SK-MEL-5 (cell line): ENCODE data around the gene PTPN14. TPM values are rescaled to one million over a fixed set of nuclear protein-coding genes. Genes with fewer than 3 reads are reported as not detected.
"Not testable (repeated sequence)": the region's sequence is repeated elsewhere in the genome, so short reads cannot be mapped to it uniquely, and the experiment has no call there.

Source experiments
- DNase-seq: peaks from one replicate; pipeline ENCODE4 v3.0.0-alpha.2; 2016; ENCODE audit warnings: low read depth, low spot score
- in situ Hi-C: cut with HindIII; loops from 2 replicates; pipeline ENCODE4 v1.10.0; 2016; ENCODE audit warnings: low sequenced_read_pairs, high pct_unique_total_duplicates, low pct_unique_long_range_greater_than_20kb
- polyA plus RNA-seq, 2 experiments: library from polyadenylated mRNA; depleted of rRNA; stranded (reverse); fragments of >200 nt; gene quantifications; 2 replicates each; pipeline ENCODE4 v1.2.3, GENCODE V29; 2015
- total RNA-seq: library from RNA; depleted of rRNA; stranded (reverse); fragments of >200 nt; shearing (Covaris generic); gene quantifications from 2 replicates; pipeline ENCODE4 v1.2.3, GENCODE V29; 2014; rRNA removed

Gene PTPN14
- 5.4 and 6.3 TPM in 2 replicates for total RNA-seq
- 8.9 and 11.1 TPM in 2 replicates for polyA plus RNA-seq (2015; cell fraction: cytosol; rRNA removed)
- polyA plus RNA-seq (2015; cell fraction: nucleus; rRNA removed), result 4.3 and 6.2 TPM in 2 replicates

DNA sequence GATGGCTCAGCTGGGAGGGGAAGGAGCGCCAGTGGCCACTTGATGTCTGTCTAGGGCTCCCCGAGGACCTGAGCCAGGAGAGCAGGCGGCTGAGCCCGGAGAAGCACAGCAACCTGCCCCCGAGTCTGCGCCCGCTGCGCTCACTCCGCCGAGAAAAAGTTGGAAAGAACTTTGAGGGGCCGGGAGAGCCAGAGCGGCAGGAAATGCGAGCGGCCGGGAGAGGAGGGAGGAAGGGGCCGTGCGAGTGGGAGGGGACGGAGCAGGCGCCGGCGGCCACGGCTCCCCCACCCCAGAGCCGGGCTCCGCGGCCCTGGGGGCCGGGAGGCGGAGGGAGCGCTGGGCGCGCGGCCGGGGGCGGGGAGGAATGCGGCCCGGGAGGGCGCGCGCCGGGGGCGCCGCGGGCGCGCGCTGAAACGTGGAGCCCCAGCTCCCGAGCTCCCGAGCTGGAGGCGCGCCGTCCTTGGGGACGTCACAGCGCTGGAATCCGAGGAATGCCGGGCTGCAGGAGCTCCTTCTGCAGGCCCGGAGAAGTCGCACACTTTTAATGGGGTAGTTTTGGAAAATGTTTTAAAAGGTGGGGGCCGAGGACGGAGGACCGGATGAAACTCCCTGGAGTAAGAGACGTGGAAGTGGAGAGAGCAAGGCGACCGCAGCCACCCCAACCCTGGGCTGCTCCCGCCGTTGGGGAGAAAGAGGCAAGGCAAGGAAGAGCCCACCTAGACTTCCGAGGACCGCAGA is at the start of gene PTPN14:
Gene PTPN14 (minus strand): TSS at position 167 of the 738 bp plus-strand sequence. CDS start 86,799 bp downstream, outside the sequence.
- in situ Hi-C loops, result no loop called here

DNA sequence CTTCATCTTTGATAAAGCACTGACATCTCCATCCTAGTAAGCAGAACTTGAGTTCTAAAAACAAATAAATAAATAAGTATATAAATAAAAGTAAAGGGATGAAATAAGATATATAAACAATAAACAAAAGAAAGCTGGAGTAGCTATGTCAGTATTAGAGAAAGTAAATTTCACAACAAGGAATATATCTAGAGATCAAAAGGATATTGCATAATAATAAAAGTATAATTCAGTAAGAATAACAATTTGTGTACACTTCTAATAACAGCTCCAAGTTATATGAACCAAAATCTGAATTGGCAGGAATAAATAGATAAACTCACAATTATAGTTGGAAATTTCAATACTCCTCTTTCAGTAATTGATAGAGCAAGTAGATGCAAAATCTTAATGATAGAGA is 41.8 kb upstream of the PTPN14 start:
- DNase-seq, result no peak
- in situ Hi-C loops, result loop anchor here (25.0 kb wide), 1 partner anchor 256 kb away; no protein-coding TSS in a partner anchor

More for the DNA sequence above, at the start of gene PTPN14:
- DNase-seq, result peak; percentile 89

DNA sequence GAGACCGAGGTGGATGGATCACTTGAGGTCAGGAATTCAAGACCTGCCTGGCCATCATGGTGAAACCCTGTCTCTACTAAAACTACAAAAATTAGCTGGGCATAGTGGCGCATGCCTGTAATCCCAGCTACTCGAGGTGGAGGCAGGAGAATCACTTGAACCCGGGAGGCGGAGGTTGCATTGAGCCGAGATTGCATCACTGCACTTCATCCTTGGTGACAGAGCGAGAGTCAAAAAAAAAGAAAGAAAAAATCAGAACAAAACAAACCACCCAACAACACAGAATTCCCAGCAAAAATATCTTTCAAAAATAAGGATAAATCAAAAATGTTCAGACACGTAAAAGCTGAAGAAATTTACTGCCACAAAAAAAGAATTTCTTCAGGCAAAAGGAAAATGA is 40.5 kb upstream of the PTPN14 start:
- in situ Hi-C loops, result loop anchor here (25.0 kb wide), 1 partner anchor 255 kb away; no protein-coding TSS in a partner anchor
- not testable (repeated sequence) for DNase-seq

DNA sequence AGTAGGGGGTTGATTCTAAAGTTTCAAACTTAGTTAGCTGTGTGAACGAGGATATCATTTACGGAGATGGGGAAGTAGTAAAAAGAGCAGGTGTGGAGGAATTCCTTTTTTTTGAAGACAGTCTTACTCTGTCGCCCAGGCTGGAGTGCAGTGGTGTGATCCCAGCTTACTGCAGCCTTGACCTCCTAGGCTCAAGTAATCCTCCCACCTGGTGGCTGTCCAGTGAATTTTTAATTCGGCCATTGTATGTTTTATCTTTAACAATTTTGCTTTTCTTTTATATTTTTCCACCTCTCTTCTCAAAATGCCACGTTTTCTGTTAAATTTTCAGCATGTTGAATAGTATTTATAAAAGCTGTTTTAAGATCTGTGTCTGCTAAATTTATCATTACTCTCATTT is 39.3 kb upstream of the PTPN14 start:
- in situ Hi-C loops, result loop anchor here (25.0 kb wide), 1 partner anchor 253 kb away; no protein-coding TSS in a partner anchor
- no peak for DNase-seq

DNA sequence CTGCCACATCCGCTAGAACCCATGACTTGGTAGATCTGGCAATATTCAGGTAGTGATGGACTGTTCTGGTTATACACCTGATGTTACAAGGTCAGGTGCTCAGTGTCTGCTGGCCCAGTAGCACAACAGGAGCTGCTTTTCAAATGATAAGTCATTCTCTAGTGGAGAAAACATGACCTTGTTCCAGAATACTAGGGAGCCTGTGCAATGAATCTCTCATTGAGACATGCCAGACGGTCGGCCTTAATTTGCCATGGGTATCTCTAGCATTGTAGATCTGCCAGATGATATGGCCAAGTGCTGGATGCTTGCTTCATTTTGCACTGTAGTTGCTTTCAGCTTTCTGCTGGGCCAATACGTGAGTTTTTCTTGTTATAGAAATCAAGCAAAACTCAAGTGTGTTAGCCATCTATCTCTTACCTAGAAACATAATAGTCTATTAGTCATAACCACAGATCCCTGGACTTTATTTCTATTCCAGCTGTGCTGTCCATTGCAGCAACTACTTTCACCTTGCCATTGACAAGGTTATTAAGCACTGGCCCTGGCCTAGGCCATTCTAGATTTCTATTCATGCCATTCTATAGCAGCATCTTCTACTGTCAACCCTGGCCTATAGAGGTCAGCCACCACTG is 37.7 kb upstream of the PTPN14 start:
- DNase-seq, result no peak
- in situ Hi-C loops, result loop anchor here (25.0 kb wide), 1 partner anchor 252 kb away; no protein-coding TSS in a partner anchor

DNA sequence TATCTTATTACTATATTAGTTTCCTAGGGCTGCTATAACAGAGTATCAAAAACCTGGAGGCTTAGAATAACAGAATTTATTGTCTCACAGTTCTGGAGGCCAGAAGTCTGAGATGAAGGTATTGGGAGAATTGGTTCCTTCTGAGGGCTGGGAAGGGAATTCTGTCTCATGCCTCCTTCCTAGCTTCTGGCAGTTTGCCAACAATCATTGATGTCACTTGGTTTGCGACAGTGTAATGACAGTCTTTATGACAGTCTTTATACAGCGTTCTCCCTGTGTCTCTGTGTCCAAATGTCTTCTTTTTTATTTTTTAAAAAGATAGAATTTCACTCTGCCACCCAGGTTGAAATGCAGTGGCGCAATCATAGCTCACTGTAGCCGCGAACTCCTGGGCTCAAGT is 35.8 kb upstream of the PTPN14 start:
- DNase-seq, result no peak
- in situ Hi-C loops, result loop anchor here (25.0 kb wide), 1 partner anchor 250 kb away; no protein-coding TSS in a partner anchor

DNA sequence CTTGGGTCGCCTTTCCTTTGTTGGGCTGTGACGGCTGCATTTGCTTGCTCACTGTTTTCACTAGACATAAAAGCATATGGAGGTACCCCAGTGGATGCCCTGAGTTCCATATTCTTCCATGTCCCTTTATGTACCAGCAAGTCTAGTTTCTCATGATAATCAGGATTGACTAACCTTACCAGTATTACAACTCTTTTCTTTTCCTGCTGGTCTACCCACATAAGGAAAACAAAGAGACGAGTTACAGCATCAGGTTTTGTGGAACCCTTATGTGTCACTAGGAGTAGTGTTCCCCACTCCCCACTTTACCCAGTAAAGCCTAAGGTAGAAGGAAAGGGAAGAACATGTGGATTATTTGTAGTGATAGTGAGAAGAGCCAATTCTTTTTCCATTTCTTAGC is 35.2 kb upstream of the PTPN14 start:
- in situ Hi-C loops, result loop anchor here (25.0 kb wide), 1 partner anchor 249 kb away; no protein-coding TSS in a partner anchor
- no peak for DNase-seq

DNA sequence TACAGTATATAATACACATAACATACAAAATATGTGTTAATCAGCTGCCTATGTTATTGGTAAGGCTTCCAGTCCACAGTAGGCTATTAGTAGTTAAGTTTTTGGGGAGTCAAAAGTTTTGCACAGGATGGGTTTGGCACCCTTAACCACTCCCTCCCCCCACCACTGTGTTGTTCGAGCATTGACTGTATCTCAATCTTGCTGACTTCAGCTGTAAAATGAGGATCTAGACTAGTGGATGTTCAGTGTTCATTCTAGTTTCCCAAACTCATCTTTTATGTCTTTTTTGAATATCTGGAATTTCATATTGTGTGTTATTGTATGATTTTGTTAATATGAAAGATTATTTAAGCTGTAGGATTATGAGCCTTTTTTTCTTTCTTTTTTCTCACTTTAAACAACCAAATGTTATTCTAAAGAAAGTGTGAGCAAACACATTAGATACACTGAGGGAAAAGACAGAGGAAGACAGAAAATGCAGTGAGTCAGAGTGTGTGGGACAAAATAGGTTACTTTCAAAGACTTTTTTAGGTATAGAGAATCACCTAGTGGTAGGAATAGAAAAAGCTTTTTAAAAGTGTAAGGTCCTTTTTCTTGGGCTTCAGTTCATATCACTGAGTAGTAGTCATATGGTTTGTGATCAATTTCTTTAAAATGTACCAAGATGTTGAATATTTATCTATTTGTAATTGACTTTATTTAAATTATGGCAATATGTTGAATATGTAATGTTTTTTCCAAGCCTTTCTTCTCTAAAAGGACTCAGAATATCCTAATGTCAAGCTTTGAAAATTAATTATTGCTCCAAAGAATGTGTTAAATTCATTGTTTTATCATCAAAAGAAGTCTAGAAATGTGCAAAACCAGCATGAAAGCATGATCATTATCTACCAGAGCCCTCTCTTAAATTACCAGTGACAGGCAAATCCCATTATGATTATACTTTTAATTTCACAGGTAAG is 33.7 kb upstream of the PTPN14 start:
- DNase-seq, result peak; percentile 70
- in situ Hi-C loops, result loop anchor here (25.0 kb wide), 1 partner anchor 248 kb away; no protein-coding TSS in a partner anchor

DNA sequence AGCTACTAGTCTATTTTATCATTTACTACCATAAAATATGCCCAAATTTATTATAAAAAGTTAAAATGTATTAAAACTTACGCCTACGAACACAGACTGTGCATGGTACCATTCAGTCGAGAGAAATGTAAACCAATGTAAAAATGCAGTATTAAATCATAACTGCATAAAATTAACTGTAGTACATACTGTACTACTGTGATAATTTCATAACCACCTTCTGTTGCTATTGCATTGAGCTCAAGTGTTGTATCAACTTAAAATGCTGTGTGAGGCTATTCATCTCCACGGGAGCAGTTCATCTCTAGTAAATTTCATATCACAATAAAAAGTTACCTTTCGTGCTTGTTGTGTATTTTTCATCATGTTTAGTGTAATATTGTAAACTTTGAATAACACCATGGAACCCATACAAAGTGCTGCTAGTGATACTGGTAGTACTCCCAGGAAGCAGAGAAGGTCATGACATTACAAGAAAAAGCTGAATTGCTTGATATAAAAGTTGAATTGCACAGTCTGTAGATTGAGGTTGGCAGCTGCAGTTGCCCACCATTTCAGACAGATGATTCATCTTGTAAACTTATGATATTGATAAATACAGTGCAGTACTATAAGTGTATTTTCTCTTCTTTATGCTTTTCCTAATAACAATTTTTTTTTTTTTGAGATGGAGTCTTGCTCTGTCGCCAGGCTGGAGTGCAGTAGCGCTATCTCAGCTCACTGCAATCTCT is 32.6 kb upstream of the PTPN14 start:
- DNase-seq, result no peak
- in situ Hi-C loops, result loop anchor here (25.0 kb wide), 1 partner anchor 247 kb away; no protein-coding TSS in a partner anchor

DNA sequence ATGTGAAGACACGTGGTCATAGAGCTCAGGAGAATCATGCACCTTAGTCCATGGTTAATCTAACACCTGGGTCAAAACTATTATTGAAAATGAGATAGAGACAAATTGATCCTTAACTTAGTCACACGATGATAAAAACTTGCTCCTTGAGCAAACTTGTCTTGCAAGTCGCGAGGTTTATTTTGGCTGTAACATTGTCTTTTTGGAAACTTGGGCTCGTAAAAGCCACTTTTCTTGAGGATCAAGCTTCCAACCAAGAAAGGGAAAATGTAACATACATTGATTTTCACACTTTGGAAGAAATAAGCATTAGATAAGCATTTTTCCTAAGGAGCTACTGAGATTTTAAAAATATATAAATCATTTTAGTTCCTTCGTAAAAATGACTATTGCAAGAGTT is 31.7 kb upstream of the PTPN14 start:
- in situ Hi-C loops, result loop anchor here (25.0 kb wide), 1 partner anchor 246 kb away; no protein-coding TSS in a partner anchor
- no peak for DNase-seq

DNA sequence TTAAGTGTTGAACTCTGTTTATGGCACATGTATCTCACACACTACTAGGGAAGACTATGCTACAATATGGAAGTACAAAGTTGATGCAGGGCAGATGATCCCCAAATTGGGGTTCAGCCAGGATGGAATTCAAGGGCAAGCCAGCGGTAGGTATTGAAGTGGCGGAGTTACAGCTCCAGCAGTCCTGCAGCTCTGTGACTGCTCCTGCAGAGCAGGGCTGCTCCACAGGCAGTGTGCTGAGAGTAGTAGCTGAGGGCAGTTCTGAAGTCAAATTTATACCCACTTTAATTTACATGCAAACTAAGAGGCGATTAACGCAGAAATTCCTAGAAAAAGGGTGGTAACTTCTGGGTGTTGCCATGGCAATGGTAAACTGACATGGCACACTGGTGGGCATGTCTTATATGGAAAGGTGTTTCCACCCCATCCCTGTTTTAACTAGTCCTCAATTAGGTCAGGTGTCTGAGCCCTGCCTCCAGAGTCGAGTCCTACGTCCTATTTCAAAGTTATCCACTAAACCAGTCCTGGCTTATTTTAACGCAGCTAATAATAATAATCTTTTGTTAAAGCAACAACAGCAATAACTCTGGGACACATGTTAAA is 31.0 kb upstream of the PTPN14 start:
- DNase-seq, result no peak
- in situ Hi-C loops, result loop anchor here (25.0 kb wide), 1 partner anchor 245 kb away; no protein-coding TSS in a partner anchor

DNA sequence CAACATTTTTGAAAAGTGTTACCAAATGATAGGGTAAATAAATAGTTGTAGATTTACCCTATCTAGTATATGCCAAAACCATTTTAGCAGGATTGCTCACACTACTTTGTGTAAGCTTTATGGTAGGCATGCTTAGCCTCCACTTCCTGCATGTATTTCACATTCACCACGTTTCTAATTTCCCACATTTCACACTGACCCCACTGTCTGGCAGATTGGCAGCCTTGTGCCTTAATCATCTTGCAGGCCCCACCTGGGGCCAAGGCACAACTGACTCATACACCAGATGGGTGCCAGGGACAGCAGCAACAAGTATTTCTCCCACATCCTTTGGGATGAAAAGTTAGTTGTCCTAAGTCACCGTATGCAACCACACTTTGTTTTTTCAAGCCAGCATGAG is 30.4 kb upstream of the PTPN14 start:
- DNase-seq, result no peak
- in situ Hi-C loops, result loop anchor here (25.0 kb wide), 1 partner anchor 244 kb away; no protein-coding TSS in a partner anchor

DNA sequence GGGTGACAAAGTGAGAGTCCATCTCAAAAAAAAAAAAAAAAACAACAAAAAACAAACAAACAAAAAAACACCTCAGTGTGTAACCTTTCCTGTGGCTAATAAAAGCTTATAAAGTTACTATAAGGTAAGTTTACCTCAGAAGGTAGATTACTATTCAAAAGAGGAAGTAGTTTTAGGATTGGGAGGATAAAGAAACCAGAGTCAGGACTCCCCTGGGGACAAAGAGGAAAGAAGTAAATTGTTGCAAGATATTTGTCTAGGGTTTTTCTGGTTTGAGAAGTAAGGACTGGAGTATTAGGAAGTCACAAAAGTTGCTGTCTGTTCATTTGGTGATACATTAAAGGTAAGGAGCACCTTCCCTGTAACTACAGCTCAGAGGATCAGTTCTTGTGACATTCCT is 27.8 kb upstream of the PTPN14 start:
- no peak for DNase-seq
- in situ Hi-C loops, result loop anchor here (25.0 kb wide), 1 partner anchor 242 kb away; no protein-coding TSS in a partner anchor

DNA sequence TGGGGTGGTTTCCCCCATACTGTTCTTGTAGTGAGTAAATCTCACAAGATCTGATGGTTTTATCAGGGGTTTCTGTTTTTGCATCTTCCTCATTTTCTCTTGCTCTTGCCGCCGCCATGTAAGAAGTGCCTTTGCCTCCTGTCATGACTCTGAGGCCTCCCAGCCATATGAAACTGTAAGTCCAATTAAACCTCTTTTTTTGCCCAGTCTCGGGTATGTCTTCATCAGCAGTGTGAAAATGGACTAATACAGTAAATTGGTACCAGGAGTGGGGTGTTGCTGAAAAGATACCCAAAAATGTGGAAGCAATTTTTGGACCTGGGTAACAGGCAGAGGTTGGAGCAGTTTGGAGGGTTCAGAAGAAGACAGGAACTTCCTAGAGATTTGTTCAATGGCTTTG is 24.7 kb upstream of the PTPN14 start:
- in situ Hi-C loops, result loop anchor here (25.0 kb wide), 1 partner anchor 239 kb away; no protein-coding TSS in a partner anchor

DNA sequence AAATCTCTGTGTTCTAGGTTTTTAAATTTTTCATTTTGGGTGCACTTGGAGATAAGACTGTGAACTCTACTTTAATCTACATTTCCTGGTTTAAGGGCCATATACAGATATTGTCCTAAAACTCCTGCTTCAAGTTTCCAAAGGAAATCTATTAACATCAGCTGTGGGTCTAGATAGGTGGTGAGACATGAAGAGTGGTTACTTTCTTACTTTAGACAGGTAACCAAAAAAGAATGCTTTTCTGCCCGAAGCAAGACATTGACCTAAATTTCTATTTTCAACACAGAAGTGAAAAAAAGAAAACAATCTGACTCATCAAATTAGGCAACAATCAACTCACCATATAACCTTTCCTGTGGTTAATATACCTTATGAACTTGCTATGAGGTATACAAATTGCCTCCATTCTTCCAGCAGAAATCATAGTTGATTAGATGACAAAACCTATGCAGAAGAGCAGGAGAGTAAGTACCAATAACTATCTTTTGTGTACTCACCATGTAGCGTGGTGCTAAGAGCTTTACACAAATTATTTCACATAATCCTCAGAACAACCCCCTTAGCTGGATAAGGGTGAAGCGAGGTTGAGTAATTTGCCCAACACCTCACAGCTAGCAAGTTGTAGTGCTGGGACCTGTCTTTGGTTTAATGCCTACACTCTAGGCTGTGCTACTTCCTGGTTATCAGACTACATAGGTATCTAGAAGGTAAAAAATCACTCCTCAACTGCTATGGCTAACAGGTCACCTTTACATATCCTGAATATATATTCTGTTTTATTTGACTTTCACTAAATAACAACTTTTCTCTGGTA is 23.4 kb upstream of the PTPN14 start:
- no peak for DNase-seq
- in situ Hi-C loops, result loop anchor here (25.0 kb wide), 1 partner anchor 238 kb away; no protein-coding TSS in a partner anchor

More for the DNA sequence above, 24.7 kb upstream of the PTPN14 start:
- not testable (repeated sequence) for DNase-seq
